Right atrium auricular region (tissue), 2 donors: Measurements from ENCODE around the gene SIGMAR1. TPM values are rescaled to one million over a fixed set of nuclear protein-coding genes. Genes with fewer than 3 reads are reported as not detected.

Experiments used
- DNase-seq: peaks from one replicate; pipeline ENCODE4 v3.0.0-alpha.2; 2019; ENCODE audit warnings: low spot score
- H3K27ac ChIP-seq, 2 donors: fragments of 200-600 bp; sonication (generic); 1 replicate in 1 of 2; 2 replicates in 1 of 2; pipeline ENCODE4 v1.5.1; 2016 to 2019
- H3K27me3 ChIP-seq, 2 donors: fragments of 200-600 bp; sonication (generic); one replicate each; pipeline versions ENCODE4 v1.5.1 to v1.6.0; 2017 to 2019
- H3K36me3 ChIP-seq: fragments of 200-600 bp; sonication (generic); one replicate; pipeline ENCODE4 v1.5.1; 2016
- H3K4me1 ChIP-seq, 2 donors: fragments of 200-600 bp; sonication (generic); one replicate each; pipeline versions ENCODE4 v1.5.1 to v1.6.0; 2017 to 2019
- H3K4me3 ChIP-seq, 2 donors: fragments of 200-600 bp; sonication (generic); 1 replicate in 1 of 2; 2 replicates in 1 of 2; pipeline ENCODE4 v1.5.1; 2017 to 2019; ENCODE audit warnings: mild to moderate bottlenecking in 1 of 2, moderate library complexity in 1 of 2
- H3K9me3 ChIP-seq, 2 donors: fragments of 200-600 bp; sonication (generic); one replicate each; pipeline ENCODE4 v1.5.1; 2019
- CTCF ChIP-seq, 2 donors: fragments of 200-600 bp; sonication (generic); IDR thresholded peaks; one replicate each; pipeline ENCODE4 v1.5.1; 2019; ENCODE audit warnings: antibody characterized with exemption in 2 of 2
- total RNA-seq, 2 donors: library from RNA; depleted of rRNA; stranded (reverse); fragments of >200 nt; gene quantifications; one replicate each; pipeline ENCODE4 v1.1.0, GENCODE V29; 2016

Gene SIGMAR1
- total RNA-seq = 10 to 100 TPM; 52.2 to 70.7 TPM

GRCh38 chr9:34637356-34638137, at the start of gene SIGMAR1:
Gene SIGMAR1 (minus strand): TSS chr9:34637787. CDS start chr9:34637697, 90 bp downstream.
- H3K9me3 ChIP-seq = no peaks in the 10 kb centered on the region
- no peak for TF ChIP-seq CTCF (IDR thresholded peaks at IDR 0.05)
- peaks cover 0 to 19% of the 10 kb centered on the region in 2 donors for H3K4me1 ChIP-seq
- DNase-seq = peak; percentile 92
- peak within 1 kb of the TSS; percentile 49 to 81 for H3K4me3 ChIP-seq
- H3K27me3 ChIP-seq = no peaks in the 10 kb centered on the region
- peak within 1 kb of the TSS; percentile 86 to 88 for H3K27ac ChIP-seq
- peaks cover 7% of the 10 kb centered on the region for H3K36me3 ChIP-seq

DNA sequence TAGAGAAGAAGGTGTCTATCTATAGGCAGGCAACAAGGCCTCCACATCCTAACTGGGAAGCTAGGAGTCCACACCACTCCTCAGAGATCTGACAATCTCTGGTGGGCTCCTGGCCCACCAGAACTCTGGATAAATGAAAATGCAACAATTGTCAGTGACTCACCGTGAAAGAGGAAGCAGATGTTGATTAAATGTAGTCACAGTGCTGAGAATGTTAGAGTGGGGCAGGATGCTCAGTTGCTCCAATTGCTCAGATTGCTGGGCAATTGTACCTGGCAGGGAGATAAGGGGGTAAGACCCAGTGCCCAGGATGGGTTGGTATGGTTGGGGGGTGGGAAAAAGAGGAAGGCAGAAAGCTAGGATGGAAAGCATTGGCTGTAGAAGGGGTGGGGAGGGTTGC, 49.1 kb upstream of the SIGMAR1 start:
- H3K36me3 ChIP-seq = no peaks in the 10 kb centered on the region
- no peaks in the 10 kb centered on the region for H3K27me3 ChIP-seq

GRCh38 chr9:34686231-34686630, 48.6 kb upstream of the SIGMAR1 start:
- DNase-seq = no peak
- no peak overlapping the region for H3K4me3 ChIP-seq

More for the DNA sequence above, 49.1 kb upstream of the SIGMAR1 start:
- no peak overlapping the region for H3K4me3 ChIP-seq
- H3K4me1 ChIP-seq = no peaks in the 10 kb centered on the region
- H3K9me3 ChIP-seq = no peaks in the 10 kb centered on the region
- no peak overlapping the region for H3K27ac ChIP-seq
- no peak for DNase-seq
- no peak for TF ChIP-seq CTCF (IDR thresholded peaks at IDR 0.05)

GRCh38 chr9:34685591-34685990, 48.0 kb upstream of the SIGMAR1 start:
- no peak for TF ChIP-seq CTCF (IDR thresholded peaks at IDR 0.05)
- no peak for DNase-seq
- Histone ChIP-seq H3K27ac (no peak overlapping the region), H3K9me3 (no peaks in the 10 kb centered on the region), H3K27me3 (no peaks in the 10 kb centered on the region), H3K4me3 (no peak overlapping the region), H3K36me3 (no peaks in the 10 kb centered on the region), H3K4me1 (no peaks in the 10 kb centered on the region)

More at GRCh38 chr9:34686231-34686630, 48.6 kb upstream of the SIGMAR1 start:
- Histone ChIP-seq H3K27ac (no peak overlapping the region), H3K9me3 (no peaks in the 10 kb centered on the region), H3K36me3 (no peaks in the 10 kb centered on the region), H3K27me3 (no peaks in the 10 kb centered on the region), H3K4me1 (no peaks in the 10 kb centered on the region)
- no peak for TF ChIP-seq CTCF (IDR thresholded peaks at IDR 0.05)

DNA sequence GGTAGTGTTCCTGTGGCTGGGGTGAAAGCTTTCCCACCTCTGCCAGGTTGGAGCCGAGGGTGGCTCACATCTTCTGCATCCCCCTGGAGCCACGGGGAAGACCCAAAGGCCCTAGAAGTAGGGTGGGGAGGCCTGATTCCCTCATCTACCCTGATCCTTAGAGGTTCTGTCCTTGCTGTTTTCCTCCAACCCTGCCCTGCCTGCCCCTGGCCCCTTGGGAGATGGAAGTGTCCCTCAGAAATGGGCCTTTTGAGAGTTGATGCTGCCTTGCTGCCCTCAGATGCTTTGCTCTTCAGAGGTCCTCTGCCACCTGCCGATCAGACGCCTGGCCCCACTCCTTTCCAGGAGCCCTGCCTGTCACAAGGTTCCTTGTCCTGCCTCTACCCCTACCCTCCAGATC, 47.2 kb upstream of the SIGMAR1 start:
- no peak for TF ChIP-seq CTCF (IDR thresholded peaks at IDR 0.05)
- no peak overlapping the region for H3K27ac ChIP-seq
- no peak for DNase-seq
- H3K9me3 ChIP-seq = no peaks in the 10 kb centered on the region
- H3K4me3 ChIP-seq = no peak overlapping the region
- no peaks in the 10 kb centered on the region for H3K4me1 ChIP-seq
- H3K36me3 ChIP-seq = no peaks in the 10 kb centered on the region
- no peaks in the 10 kb centered on the region for H3K27me3 ChIP-seq
